HEK293 (cell line): ENCODE results near the gene TUNAR.

Source experiments
- CTCF ChIA-PET: fragments of 350-600 bp; formaldehyde crosslinking; extraction: SDS; loops from one replicate; lab custom pipeline; 2021; ENCODE audit warnings: antibody characterized with exemption; lab: Yijun Ruan, JAX
- POLR2A ChIA-PET: fragments of 300-600 bp; formaldehyde crosslinking; extraction: SDS; loops from one replicate; lab custom pipeline; 2020; ENCODE audit warnings: antibody characterized with exemption, inconsistent platforms; lab: Yijun Ruan, JAX
- H3K27ac ChIP-seq: fragments of 200-500 bp; sonication (Bioruptor generic); 2 replicates; pipeline ENCODE4 v1.5.1; 2014; ENCODE audit warnings: low read depth, low read length, control low read depth, inconsistent platforms; ENCODE audit errors: extremely low read depth
- H3K36me3 ChIP-seq, 2 experiments: fragments of 200-500 bp in 1 of 2; sonication (Bioruptor generic) in 1 of 2; 1 replicate in 1 of 2; 2 replicates in 1 of 2; pipeline ENCODE4 v1.5.1; 2014 to 2017; ENCODE audit warnings: inconsistent platforms in 2 of 2, low read length in 2 of 2; ENCODE audit not compliant: control insufficient read depth in 2 of 2, insufficient read depth in 1 of 2
- H3K4me1 ChIP-seq: fragments of 200-500 bp; sonication (Bioruptor generic); 2 replicates; pipeline ENCODE4 v1.5.1; 2014; ENCODE audit warnings: mild to moderate bottlenecking, low read length, inconsistent platforms; ENCODE audit not compliant: control insufficient read depth, insufficient read depth
- H3K4me3 ChIP-seq: 2 replicates; pipeline ENCODE4 v1.5.1; 2011; ENCODE audit warnings: low read depth, mild to moderate bottlenecking, control low read depth, low read length, moderate library complexity
- H3K9me3 ChIP-seq: fragments of 200-500 bp; sonication (Bioruptor generic); 2 replicates; pipeline ENCODE4 v1.5.1; 2014; ENCODE audit warnings: low read depth, low read length, inconsistent platforms; ENCODE audit not compliant: control insufficient read depth, insufficient read depth
- GLI4 ChIP-seq: fragments of 450-650 bp; formaldehyde crosslinking; IDR thresholded peaks from 2 replicates; pipeline ENCODE4 v1.5.1; 2016; ENCODE audit warnings: missing biosample characterization, missing genetic modification characterization
- KLF8 ChIP-seq: fragments of 450-650 bp; formaldehyde crosslinking; IDR thresholded peaks from 2 replicates; pipeline ENCODE4 v1.5.1; 2016; ENCODE audit warnings: missing biosample characterization, missing genetic modification characterization
- PRDM2 ChIP-seq: fragments of 450-650 bp; formaldehyde crosslinking; IDR thresholded peaks from 2 replicates; pipeline ENCODE4 v1.5.1; 2016; ENCODE audit warnings: missing biosample characterization, missing genetic modification characterization, borderline replicate concordance
- SALL2 ChIP-seq: fragments of 450-650 bp; formaldehyde crosslinking; IDR thresholded peaks from 2 replicates; pipeline ENCODE4 v1.5.0; 2017; ENCODE audit warnings: missing biosample characterization, mild to moderate bottlenecking, missing genetic modification characterization, borderline replicate concordance
- ZFP3 ChIP-seq: fragments of 450-650 bp; formaldehyde crosslinking; IDR thresholded peaks from 2 replicates; pipeline ENCODE4 v1.5.1; 2016; ENCODE audit warnings: low read depth, missing biosample characterization, missing genetic modification characterization
- ZNF148 ChIP-seq: fragments of 450-650 bp; formaldehyde crosslinking; IDR thresholded peaks from 2 replicates; pipeline ENCODE4 v1.5.0; 2017; ENCODE audit warnings: missing biosample characterization, missing genetic modification characterization, borderline replicate concordance
- ZNF157 ChIP-seq: fragments of 450-650 bp; formaldehyde crosslinking; IDR thresholded peaks from 2 replicates; pipeline ENCODE4 v1.5.1; 2016; ENCODE audit warnings: missing biosample characterization, missing genetic modification characterization
- ZNF16 ChIP-seq: fragments of 450-650 bp; formaldehyde crosslinking; IDR thresholded peaks from 2 replicates; pipeline ENCODE4 v1.5.1; 2016; ENCODE audit warnings: low read depth, missing biosample characterization, missing genetic modification characterization
- ZNF175 ChIP-seq: fragments of 450-650 bp; formaldehyde crosslinking; IDR thresholded peaks from 2 replicates; pipeline ENCODE4 v1.5.1; 2016; ENCODE audit warnings: missing biosample characterization, missing genetic modification characterization
- ZNF26 ChIP-seq: fragments of 450-650 bp; formaldehyde crosslinking; IDR thresholded peaks from 2 replicates; pipeline ENCODE4 v1.5.1; 2016; ENCODE audit warnings: missing biosample characterization, missing genetic modification characterization
- ZNF37A ChIP-seq: fragments of 450-650 bp; IDR thresholded peaks from 2 replicates; pipeline ENCODE4 v1.5.1; 2018; ENCODE audit warnings: missing biosample characterization, missing genetic modification characterization
- ZNF544 ChIP-seq: fragments of 450-650 bp; formaldehyde crosslinking; IDR thresholded peaks from 2 replicates; pipeline ENCODE4 v1.5.0; 2017; ENCODE audit warnings: missing biosample characterization, missing genetic modification characterization
- ZNF548 ChIP-seq: fragments of 450-650 bp; formaldehyde crosslinking; IDR thresholded peaks from 2 replicates; pipeline ENCODE4 v1.5.1; 2016; ENCODE audit warnings: missing biosample characterization, missing genetic modification characterization
- ZNF558 ChIP-seq: fragments of 450-650 bp; formaldehyde crosslinking; IDR thresholded peaks from 2 replicates; pipeline ENCODE4 v1.5.1; 2016; ENCODE audit warnings: missing biosample characterization, missing genetic modification characterization
- ZNF624 ChIP-seq: fragments of 450-650 bp; formaldehyde crosslinking; IDR thresholded peaks from 2 replicates; pipeline ENCODE4 v1.5.1; 2017; ENCODE audit warnings: missing biosample characterization, missing genetic modification characterization
- ZNF639 ChIP-seq: fragments of 450-650 bp; formaldehyde crosslinking; IDR thresholded peaks from 2 replicates; pipeline ENCODE4 v1.5.1; 2016; ENCODE audit warnings: missing biosample characterization, missing genetic modification characterization
- ZNF670 ChIP-seq: fragments of 450-650 bp; formaldehyde crosslinking; IDR thresholded peaks from 2 replicates; pipeline ENCODE4 v1.5.1; 2016; ENCODE audit warnings: missing biosample characterization, missing genetic modification characterization, low read depth

Gene TUNAR

GRCh38 chr14:95834496-95834895 is 42.1 kb upstream of the TUNAR start (continued):
- TF ChIP-seq ZNF548: no peak
- TF ChIP-seq ZNF558 (tag by site-specific recombination): no peak
- TF ChIP-seq ZNF37A: no peak
- no peak for TF ChIP-seq PRDM2 (tag by site-specific recombination)
- no peak for TF ChIP-seq ZNF624
- TF ChIP-seq ZFP3 (tag by site-specific recombination): no peak
- TF ChIP-seq, all 188 proteins: peak for 0

GRCh38 chr14:95835121-95835730 is 41.4 kb upstream of the TUNAR start:
- Histone ChIP-seq H3K4me1 (no peaks in the 10 kb centered on the region), H3K36me3 (no peaks in the 10 kb centered on the region), H3K4me3 (no peak overlapping the region), H3K9me3 (no peaks in the 10 kb centered on the region), H3K27ac (no peak overlapping the region)
- ChIA-PET POLR2A (no interaction called here), CTCF (interaction anchor here (1.5 kb wide), 1 partner anchor 61 kb away, joined by 4 read pairs; no protein-coding TSS in a partner anchor)
- TF ChIP-seq ZNF558 (tag by site-specific recombination) (no peak), ZNF175 (no peak), ZNF544 (tag by site-specific recombination) (no peak), ZNF26 (no peak), ZNF157 (tag by site-specific recombination) (no peak), ZNF639 (no peak), GLI4 (tag by site-specific recombination) (no peak), ZNF16 (tag by site-specific recombination) (no peak), KLF8 (no peak), ZNF670 (tag by site-specific recombination) (no peak), ZNF148 (tag by site-specific recombination) (no peak), SALL2 (tag by site-specific recombination) (no peak)
